ENCODE results near the gene DDAH1. TPM values are rescaled to one million over a fixed set of nuclear protein-coding genes. Genes with fewer than 3 reads are reported as not detected.
"Not testable (repeated sequence)": the region's sequence is repeated elsewhere in the genome, so short reads cannot be mapped to it uniquely, and the experiment has no call there.

Gene DDAH1
- 0.21 TPM for total RNA-seq

- no peaks in the 10 kb centered on the region for H3K9me3 ChIP-seq (ENCODE audit: low read depth, low read length)
- peaks cover 37% of the 10 kb centered on the region for H3K27me3 ChIP-seq (ENCODE audit: insufficient read depth, low read length)
- peak within 1 kb of the TSS; percentile 13 for H3K4me3 ChIP-seq (ENCODE audit: low read length)
- H3K4me1 ChIP-seq (ENCODE audit: insufficient read depth, low read length), result peaks cover 15% of the 10 kb centered on the region
Measured at GRCh38 chr1:85465099-85465785, at the start of gene DDAH1. TSS of gene DDAH1 (minus strand) at chr1:85465159. CDS start at chr1:85465045, 114 bp downstream.

DNA sequence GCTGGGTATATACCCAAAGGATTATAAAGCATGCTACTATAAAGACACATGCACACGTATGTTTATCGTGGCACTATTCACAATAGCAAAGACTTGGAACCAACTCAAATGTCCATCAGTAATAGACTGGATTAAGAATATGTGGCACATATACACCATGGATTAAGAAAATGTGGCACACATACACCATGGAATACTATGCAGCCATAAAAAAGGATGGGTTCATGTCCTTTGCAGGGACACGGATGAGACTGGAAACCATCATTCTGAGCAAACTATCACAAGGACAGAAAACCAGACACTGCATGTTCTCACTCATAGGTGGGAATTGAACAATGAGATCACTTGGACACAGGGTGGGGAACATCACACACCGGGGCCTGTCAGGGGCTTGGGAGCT is 49.0 kb upstream of the DDAH1 start:
- not testable (repeated sequence) for H3K4me3 ChIP-seq (ENCODE audit: low read length); H3K27me3 ChIP-seq (ENCODE audit: insufficient read depth, low read length); H3K9me3 ChIP-seq (ENCODE audit: low read depth, low read length); H3K4me1 ChIP-seq (ENCODE audit: insufficient read depth, low read length)

GRCh38 chr1:85504417-85504816 is 39.5 kb upstream of the DDAH1 start:
- Histone ChIP-seq H3K4me1 (ENCODE audit: insufficient read depth, low read length) (no peaks in the 10 kb centered on the region), H3K27me3 (ENCODE audit: insufficient read depth, low read length) (no peaks in the 10 kb centered on the region), H3K4me3 (ENCODE audit: low read length) (no peak overlapping the region), H3K9me3 (ENCODE audit: low read depth, low read length) (no peaks in the 10 kb centered on the region)

- Histone ChIP-seq H3K4me1 (ENCODE audit: insufficient read depth, low read length) (no peaks in the 10 kb centered on the region), H3K27me3 (ENCODE audit: insufficient read depth, low read length) (no peaks in the 10 kb centered on the region), H3K9me3 (ENCODE audit: low read depth, low read length) (no peaks in the 10 kb centered on the region), H3K4me3 (ENCODE audit: low read length) (no peak overlapping the region)
Measured at GRCh38 chr1:85502625-85503083, 37.7 kb upstream of the DDAH1 start.

GRCh38 chr1:85502171-85502570 is 37.2 kb upstream of the DDAH1 start:
- no peaks in the 10 kb centered on the region for H3K27me3 ChIP-seq (ENCODE audit: insufficient read depth, low read length)
- no peaks in the 10 kb centered on the region for H3K9me3 ChIP-seq (ENCODE audit: low read depth, low read length)
- no peak overlapping the region for H3K4me3 ChIP-seq (ENCODE audit: low read length)
- H3K4me1 ChIP-seq (ENCODE audit: insufficient read depth, low read length), result no peaks in the 10 kb centered on the region

DNA sequence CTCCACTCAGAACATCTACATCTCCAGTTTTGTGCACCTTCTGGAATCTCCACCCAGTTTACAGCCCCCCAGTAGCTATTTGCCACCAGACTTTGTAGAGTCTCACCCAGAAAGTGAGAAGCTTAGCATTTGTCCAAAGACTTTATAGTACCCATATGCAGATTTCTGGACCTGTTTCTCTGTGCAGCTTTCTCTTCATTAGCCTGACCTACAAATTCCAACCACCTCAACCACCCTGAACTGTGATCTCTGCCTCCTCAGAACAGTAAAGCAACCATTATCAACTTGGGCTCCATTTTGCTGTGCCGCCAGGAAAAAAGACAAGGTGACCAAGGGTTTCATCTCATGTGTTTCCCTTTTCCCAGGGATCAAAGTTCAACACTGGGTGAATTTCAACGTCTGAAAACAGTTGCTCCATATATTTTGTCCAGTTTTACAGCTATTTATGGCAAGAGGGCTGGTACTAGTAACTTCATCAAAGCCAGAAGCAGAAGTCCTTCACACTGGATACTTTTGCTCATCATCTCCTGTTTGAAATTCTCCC is 36.5 kb upstream of the DDAH1 start:
- no peaks in the 10 kb centered on the region for H3K4me1 ChIP-seq (ENCODE audit: insufficient read depth, low read length)
- H3K9me3 ChIP-seq (ENCODE audit: low read depth, low read length), result no peaks in the 10 kb centered on the region
- no peaks in the 10 kb centered on the region for H3K27me3 ChIP-seq (ENCODE audit: insufficient read depth, low read length)
- H3K4me3 ChIP-seq (ENCODE audit: low read length), result no peak overlapping the region

DNA sequence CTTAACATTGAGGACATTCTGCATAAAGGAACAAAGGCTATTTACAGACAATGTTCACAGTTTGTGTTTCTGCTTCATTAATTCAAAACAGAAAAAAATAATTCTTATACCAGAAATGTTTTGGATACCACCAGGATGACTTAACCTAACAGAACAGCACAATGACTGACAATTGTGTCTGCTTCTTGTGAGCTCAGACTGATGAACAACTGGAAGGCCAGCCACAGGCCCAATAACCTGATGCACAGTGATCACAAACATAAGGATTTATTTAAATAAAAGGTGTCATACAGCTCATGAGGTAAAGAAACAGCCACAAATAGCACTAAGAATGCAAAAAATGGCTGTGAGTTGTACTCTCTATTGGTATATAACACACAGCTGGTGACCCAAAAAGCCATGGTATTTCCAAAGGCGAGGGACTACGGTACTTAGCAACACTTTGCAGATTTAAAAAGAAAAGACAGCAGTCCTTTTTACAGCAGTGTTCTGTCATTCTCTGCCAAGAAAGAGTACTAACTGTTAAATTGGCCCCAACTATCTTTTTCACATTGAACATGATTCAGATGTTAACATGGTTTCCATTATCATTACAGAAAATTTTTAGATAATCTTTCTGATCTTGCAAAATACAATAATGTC is 32.1 kb upstream of the DDAH1 start:
- Histone ChIP-seq H3K4me1 (ENCODE audit: insufficient read depth, low read length) (no peaks in the 10 kb centered on the region), H3K4me3 (ENCODE audit: low read length) (no peak overlapping the region), H3K9me3 (ENCODE audit: low read depth, low read length) (no peaks in the 10 kb centered on the region), H3K27me3 (ENCODE audit: insufficient read depth, low read length) (no peaks in the 10 kb centered on the region)

DNA sequence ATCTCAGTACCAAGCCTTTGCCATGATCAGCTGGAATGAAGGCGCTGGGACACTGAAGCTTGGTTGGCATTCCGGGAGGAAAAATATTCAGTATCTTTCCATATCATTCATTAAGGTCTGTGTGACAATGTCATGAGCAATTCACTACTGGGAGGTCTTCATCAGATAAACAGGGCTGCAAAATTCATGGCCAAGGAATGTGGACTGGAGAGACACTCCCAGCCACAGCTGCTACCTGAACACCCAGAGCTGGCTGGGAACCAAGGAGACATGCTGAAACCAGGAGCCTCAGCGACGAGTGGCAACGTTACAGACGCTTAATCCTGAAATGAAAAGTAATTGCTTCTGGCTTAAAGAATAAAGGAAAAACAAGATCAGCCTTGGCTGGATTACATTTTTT is 30.6 kb upstream of the DDAH1 start:
- Histone ChIP-seq H3K27me3 (ENCODE audit: insufficient read depth, low read length) (no peaks in the 10 kb centered on the region), H3K4me3 (ENCODE audit: low read length) (no peak overlapping the region), H3K9me3 (ENCODE audit: low read depth, low read length) (no peaks in the 10 kb centered on the region), H3K4me1 (ENCODE audit: insufficient read depth, low read length) (no peaks in the 10 kb centered on the region)

DNA sequence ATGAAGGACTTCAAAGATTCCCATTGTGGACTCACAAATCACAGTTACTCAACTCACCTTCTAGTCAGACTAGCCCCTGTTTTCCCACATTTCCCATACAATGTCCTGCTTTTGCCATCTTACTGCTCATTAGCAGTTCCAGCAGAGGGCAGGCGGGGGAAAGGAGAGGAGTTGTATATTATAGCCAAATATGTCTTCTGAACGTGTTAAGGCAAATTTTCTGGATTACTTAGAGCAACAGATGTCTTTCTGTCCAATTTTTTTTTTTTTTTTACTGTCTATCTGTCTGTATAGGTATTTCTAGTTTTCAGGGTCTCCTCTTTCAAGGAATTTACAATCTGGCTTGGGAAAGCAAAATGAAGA is 29.9 kb upstream of the DDAH1 start:
- H3K27me3 ChIP-seq (ENCODE audit: insufficient read depth, low read length), result no peaks in the 10 kb centered on the region
- no peaks in the 10 kb centered on the region for H3K9me3 ChIP-seq (ENCODE audit: low read depth, low read length)
- H3K4me3 ChIP-seq (ENCODE audit: low read length), result no peak overlapping the region
- H3K4me1 ChIP-seq (ENCODE audit: insufficient read depth, low read length), result no peaks in the 10 kb centered on the region

GRCh38 chr1:85494074-85494903 is 29.3 kb upstream of the DDAH1 start:
- H3K9me3 ChIP-seq (ENCODE audit: low read depth, low read length), result no peaks in the 10 kb centered on the region
- H3K4me3 ChIP-seq (ENCODE audit: low read length), result no peak overlapping the region
- H3K27me3 ChIP-seq (ENCODE audit: insufficient read depth, low read length), result no peaks in the 10 kb centered on the region
- no peaks in the 10 kb centered on the region for H3K4me1 ChIP-seq (ENCODE audit: insufficient read depth, low read length)

DNA sequence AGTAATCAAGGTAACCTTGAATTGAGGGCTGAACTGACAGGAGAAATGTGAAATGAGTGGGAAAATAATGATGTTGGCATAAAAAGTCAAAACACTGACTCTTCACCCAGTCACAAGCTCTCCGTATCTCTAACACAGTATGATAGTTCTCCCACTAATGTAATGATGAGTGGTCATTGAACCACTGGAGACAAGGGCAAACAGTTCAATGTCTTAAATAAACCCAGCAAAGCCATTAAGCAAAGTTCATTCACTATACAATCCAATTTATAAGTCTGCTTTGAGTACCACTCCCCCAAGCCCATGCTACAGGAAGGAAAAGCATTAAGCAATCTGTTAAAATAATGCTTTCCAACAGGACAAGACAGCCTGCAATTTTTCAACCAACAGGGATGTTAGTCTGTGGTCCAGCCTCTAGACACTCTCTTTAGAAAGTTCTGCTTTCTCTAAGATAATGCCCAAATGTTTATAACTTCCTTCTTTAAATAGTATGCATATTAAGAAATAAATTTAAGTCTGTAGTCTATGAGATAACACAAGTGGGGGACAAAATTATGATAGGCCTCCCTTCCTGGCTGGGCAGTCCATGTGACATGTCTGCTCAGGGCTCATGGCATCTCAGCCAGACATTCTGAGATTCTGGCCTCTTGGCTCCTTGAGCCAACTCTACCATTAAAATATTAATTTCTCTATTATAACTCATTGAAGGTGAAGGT is 25.5 kb upstream of the DDAH1 start:
- Histone ChIP-seq H3K4me3 (ENCODE audit: low read length) (no peak overlapping the region), H3K27me3 (ENCODE audit: insufficient read depth, low read length) (peaks cover 2% of the 10 kb centered on the region), H3K9me3 (ENCODE audit: low read depth, low read length) (no peaks in the 10 kb centered on the region), H3K4me1 (ENCODE audit: insufficient read depth, low read length) (no peaks in the 10 kb centered on the region)

DNA sequence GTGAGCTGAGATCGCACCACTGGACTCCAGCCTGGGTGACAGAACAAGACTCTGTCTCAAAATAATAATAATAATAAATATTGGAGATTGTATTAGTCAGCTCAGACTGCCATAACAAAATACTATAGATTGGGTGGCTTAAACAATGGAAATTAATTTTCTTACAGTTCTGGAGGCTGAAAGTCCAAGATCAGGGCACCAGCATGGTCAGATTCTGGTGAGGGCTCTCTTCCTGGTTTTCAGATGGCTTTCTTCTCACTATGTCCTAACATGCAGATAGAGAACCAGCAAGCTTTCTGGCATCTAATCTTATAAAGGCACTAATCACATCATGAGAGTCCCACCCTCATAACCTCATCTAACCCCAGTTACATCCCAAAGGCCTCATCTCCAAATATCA is 23.2 kb upstream of the DDAH1 start:
- no peaks in the 10 kb centered on the region for H3K4me1 ChIP-seq (ENCODE audit: insufficient read depth, low read length)
- peaks cover 2% of the 10 kb centered on the region for H3K27me3 ChIP-seq (ENCODE audit: insufficient read depth, low read length)
- no peaks in the 10 kb centered on the region for H3K9me3 ChIP-seq (ENCODE audit: low read depth, low read length)
- H3K4me3 ChIP-seq (ENCODE audit: low read length), result no peak overlapping the region

GRCh38 chr1:85485516-85485915 is 20.6 kb upstream of the DDAH1 start:
- Histone ChIP-seq H3K9me3 (ENCODE audit: low read depth, low read length) (no peaks in the 10 kb centered on the region), H3K4me3 (ENCODE audit: low read length) (no peak overlapping the region), H3K27me3 (ENCODE audit: insufficient read depth, low read length) (peaks cover 2% of the 10 kb centered on the region), H3K4me1 (ENCODE audit: insufficient read depth, low read length) (no peaks in the 10 kb centered on the region)

DNA sequence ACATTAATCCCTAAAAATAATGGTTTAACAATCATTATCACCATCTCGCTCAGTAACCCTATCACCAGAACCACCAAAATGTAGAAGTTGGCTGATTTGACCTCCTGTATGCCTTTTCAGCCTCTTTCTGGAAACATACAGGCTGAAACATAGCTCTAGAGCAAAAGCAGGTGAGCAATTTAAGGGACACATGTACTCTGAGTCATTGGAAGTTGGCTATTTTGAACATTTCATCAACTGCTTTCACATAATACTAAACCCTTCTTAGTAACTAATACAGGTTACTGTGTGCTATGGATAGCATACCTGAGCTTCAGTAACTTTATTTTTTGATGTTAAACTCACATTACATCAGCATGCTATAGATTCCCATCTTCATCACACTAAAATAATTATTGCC is 19.8 kb upstream of the DDAH1 start:
- no peaks in the 10 kb centered on the region for H3K4me1 ChIP-seq (ENCODE audit: insufficient read depth, low read length)
- H3K4me3 ChIP-seq (ENCODE audit: low read length), result no peak overlapping the region

GRCh38 chr1:85484264-85484663 is 19.3 kb upstream of the DDAH1 start:
- no peaks in the 10 kb centered on the region for H3K4me1 ChIP-seq (ENCODE audit: insufficient read depth, low read length)
- H3K9me3 ChIP-seq (ENCODE audit: low read depth, low read length), result no peaks in the 10 kb centered on the region
- H3K4me3 ChIP-seq (ENCODE audit: low read length), result no peak overlapping the region
- peaks cover 2% of the 10 kb centered on the region for H3K27me3 ChIP-seq (ENCODE audit: insufficient read depth, low read length)

More for the DNA sequence above, 19.8 kb upstream of the DDAH1 start:
- Histone ChIP-seq H3K9me3 (ENCODE audit: low read depth, low read length) (no peaks in the 10 kb centered on the region), H3K27me3 (ENCODE audit: insufficient read depth, low read length) (peaks cover 2% of the 10 kb centered on the region)

Data from mononuclear cell (primary cell).